Esophagus squamous epithelium (tissue), 5 donors: ENCODE results near the gene SDHAF2. TPM values are rescaled to one million over a fixed set of nuclear protein-coding genes. Genes with fewer than 3 reads are reported as not detected.

ENCODE experiments used
- DNase-seq: peaks from one replicate; lab custom pipeline; 2025; lab: John Stamatoyannopoulos, UW
- H3K27ac ChIP-seq, 4 donors: fragments of 200-600 bp; sonication (generic); one replicate each; pipeline ENCODE4 v1.5.1; 2016 to 2019; ENCODE audit warnings: mild to moderate bottlenecking in 1 of 4
- H3K27me3 ChIP-seq, 4 donors: fragments of 200-600 bp; sonication (generic); 1 replicate in 3 of 4; 2 replicates in 1 of 4; pipeline versions ENCODE4 v1.5.1 to v1.6.0; 2017 to 2021; ENCODE audit warnings: antibody characterized with exemption in 1 of 4
- H3K36me3 ChIP-seq, 3 donors: fragments of 200-600 bp; sonication (generic); one replicate each; pipeline ENCODE4 v1.5.1; 2016 to 2019
- H3K4me1 ChIP-seq, 3 donors: fragments of 200-600 bp; sonication (generic); one replicate each; pipeline ENCODE4 v1.5.1; 2017 to 2019
- H3K4me3 ChIP-seq, 4 donors: fragments of 200-600 bp; sonication (generic); 1 replicate in 3 of 4; 2 replicates in 1 of 4; pipeline ENCODE4 v1.5.1; 2016 to 2019; ENCODE audit warnings: mild to moderate bottlenecking in 2 of 4, moderate library complexity in 1 of 4
- H3K9me3 ChIP-seq, 3 donors: fragments of 200-600 bp; sonication (generic); one replicate each; pipeline ENCODE4 v1.5.1; 2016 to 2019
- POLR2A ChIP-seq, 4 donors: fragments of 450-650 bp; IDR thresholded peaks; one replicate each; pipeline ENCODE4 v1.6.1; 2017; ENCODE audit warnings: antibody characterized with exemption in 4 of 4, mild to moderate bottlenecking in 4 of 4, moderate library complexity in 3 of 4
- WGBS, 2 donors: methylation state at CpG; one replicate each; pipeline ENCODE4 v1.1.5; 2018; 5-methylcytosine and 5-hydroxymethylcytosine counted together
- intact Hi-C: fragments of 100-400 bp; cut with DNase I; formaldehyde crosslinking; loops from one replicate; pipeline ENCODE4 v1.15.0; 2022
- total RNA-seq, 4 donors: library from RNA; depleted of rRNA; stranded (reverse); fragments of >200 nt; gene quantifications; one replicate each; pipeline ENCODE4 v1.1.0, GENCODE V29; 2016
- TF ChIP-seq, protein P1 (sequence below), 6 experiments: fragments of 450-650 bp in 4 of 6; fragments of 200-600 bp in 2 of 6; sonication (generic) in 2 of 6; IDR thresholded peaks; one replicate each; pipeline ENCODE4 v1.5.1; 2016 to 2019; ENCODE audit warnings: antibody characterized with exemption in 6 of 6, mild to moderate bottlenecking in 4 of 6, moderate library complexity in 4 of 6
- donor health status: DM: yes; HTN: yes; CAD: no.

Gene SDHAF2
- total RNA-seq, 4 donors from 2014 or later = 26.0 to 62.9 (median 43.7) TPM

DNA sequence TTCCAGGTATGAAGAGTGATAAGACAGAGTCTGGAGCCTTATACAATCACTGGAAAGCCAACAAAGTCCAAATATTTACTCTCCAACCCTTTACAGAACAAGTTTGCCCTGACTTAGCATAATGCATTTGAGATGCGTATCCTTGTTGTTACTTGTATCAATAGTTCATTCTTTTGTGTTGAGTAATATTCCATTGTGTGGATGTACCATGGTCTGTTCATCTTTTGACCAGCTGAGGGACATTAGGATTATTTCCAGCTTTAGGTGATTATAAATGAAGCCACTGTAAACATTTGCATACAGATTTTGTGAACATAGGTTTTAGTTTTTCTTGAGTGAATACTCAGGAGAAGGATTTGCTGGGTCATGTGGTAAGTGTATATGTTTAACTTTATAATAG, 9.7 kb downstream of the SDHAF2 start:
- Histone ChIP-seq H3K4me1 (peaks cover 6 to 16% (median 11%) of the 10 kb centered on the region in 3 donors), H3K27me3 (no peaks in the 10 kb centered on the region), H3K36me3 (peaks cover 8 to 84% (median 41%) of the 10 kb centered on the region in 3 donors), H3K9me3 (no peaks in the 10 kb centered on the region), H3K4me3 (no peak overlapping the region), H3K27ac (no peak overlapping the region)
- WGBS, 2 donors = 95 to 100% methylated on average over 1 of the region's 1 CpG
- intact Hi-C loops = no loop called here
- TF ChIP-seq POLR2A (IDR thresholded peaks at IDR 0.05) = no peak
- TF ChIP-seq, protein P1, sequence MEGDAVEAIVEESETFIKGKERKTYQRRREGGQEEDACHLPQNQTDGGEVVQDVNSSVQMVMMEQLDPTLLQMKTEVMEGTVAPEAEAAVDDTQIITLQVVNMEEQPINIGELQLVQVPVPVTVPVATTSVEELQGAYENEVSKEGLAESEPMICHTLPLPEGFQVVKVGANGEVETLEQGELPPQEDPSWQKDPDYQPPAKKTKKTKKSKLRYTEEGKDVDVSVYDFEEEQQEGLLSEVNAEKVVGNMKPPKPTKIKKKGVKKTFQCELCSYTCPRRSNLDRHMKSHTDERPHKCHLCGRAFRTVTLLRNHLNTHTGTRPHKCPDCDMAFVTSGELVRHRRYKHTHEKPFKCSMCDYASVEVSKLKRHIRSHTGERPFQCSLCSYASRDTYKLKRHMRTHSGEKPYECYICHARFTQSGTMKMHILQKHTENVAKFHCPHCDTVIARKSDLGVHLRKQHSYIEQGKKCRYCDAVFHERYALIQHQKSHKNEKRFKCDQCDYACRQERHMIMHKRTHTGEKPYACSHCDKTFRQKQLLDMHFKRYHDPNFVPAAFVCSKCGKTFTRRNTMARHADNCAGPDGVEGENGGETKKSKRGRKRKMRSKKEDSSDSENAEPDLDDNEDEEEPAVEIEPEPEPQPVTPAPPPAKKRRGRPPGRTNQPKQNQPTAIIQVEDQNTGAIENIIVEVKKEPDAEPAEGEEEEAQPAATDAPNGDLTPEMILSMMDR (IDR thresholded peaks at IDR 0.05) = no peak
- no peak for DNase-seq

DNA sequence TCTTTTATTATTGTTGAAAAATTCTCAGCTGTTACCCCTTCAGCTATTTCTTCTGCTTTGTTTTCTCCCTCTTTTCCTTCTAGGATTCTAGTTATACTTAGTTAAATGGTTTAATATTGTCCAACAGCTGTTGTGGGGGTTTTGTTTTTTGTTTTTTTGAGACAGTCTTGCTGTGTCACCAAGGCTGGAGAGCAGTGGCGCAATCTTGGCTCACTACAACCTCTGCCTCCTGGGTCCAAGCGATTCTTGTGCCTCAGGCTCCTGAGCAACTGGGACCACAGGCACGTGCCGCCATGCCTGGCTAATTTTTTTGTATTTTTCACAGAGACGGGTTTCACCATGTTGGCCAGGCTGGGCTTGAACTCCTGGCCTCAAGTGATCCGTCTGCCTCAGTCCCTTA, 12.7 kb downstream of the SDHAF2 start:
- WGBS, 2 donors = 72 to 78% methylated on average over 6 of the region's 6 CpGs
- Histone ChIP-seq H3K27me3 (no peaks in the 10 kb centered on the region), H3K4me1 (peaks cover 4 to 9% (median 5%) of the 10 kb centered on the region in 3 donors), H3K4me3 (no peak overlapping the region), H3K9me3 (no peaks in the 10 kb centered on the region), H3K36me3 (peaks cover 11 to 100% (median 45%) of the 10 kb centered on the region in 3 donors), H3K27ac (no peak overlapping the region)
- DNase-seq = no peak
- intact Hi-C loops = no loop called here
- TF ChIP-seq, protein P1 (IDR thresholded peaks at IDR 0.05) = no peak
- TF ChIP-seq POLR2A (IDR thresholded peaks at IDR 0.05) = no peak

DNA sequence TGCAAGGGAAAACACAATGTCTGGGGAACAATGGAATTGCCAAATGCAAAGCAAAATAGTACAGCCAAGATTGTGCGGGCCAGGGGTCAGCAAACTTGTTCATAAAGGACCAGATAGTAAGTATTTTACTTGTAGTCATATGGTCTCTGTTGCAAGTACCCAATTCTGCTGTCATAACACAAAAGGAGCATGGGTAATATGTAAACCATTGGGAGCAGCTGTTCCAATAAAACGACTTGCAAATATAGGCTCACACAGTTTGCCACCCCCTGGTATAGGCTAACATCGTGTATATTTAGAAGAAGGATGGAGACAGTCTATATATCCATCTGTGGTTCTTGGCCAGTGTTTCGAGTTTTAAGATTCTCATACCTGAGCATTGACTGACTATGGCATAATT, 15.6 kb downstream of the SDHAF2 start:
- Histone ChIP-seq H3K36me3 (peaks cover 7 to 100% (median 18%) of the 10 kb centered on the region in 3 donors), H3K27me3 (no peaks in the 10 kb centered on the region), H3K4me1 (peaks cover 4 to 9% (median 5%) of the 10 kb centered on the region in 3 donors), H3K9me3 (no peaks in the 10 kb centered on the region), H3K4me3 (no peak overlapping the region), H3K27ac (peak overlapping the region in 2 of 4 donors; percentile 39 to 62)
- TF ChIP-seq POLR2A (IDR thresholded peaks at IDR 0.05) = no peak
- TF ChIP-seq, protein P1 (IDR thresholded peaks at IDR 0.05) = no peak
- no peak for DNase-seq
- intact Hi-C loops = loop anchor here (5.0 kb wide), 1 partner anchor 72 kb away; no protein-coding TSS in a partner anchor
- WGBS, 2 donors = 69 to 75% methylated on average over 4 of the region's 4 CpGs

DNA sequence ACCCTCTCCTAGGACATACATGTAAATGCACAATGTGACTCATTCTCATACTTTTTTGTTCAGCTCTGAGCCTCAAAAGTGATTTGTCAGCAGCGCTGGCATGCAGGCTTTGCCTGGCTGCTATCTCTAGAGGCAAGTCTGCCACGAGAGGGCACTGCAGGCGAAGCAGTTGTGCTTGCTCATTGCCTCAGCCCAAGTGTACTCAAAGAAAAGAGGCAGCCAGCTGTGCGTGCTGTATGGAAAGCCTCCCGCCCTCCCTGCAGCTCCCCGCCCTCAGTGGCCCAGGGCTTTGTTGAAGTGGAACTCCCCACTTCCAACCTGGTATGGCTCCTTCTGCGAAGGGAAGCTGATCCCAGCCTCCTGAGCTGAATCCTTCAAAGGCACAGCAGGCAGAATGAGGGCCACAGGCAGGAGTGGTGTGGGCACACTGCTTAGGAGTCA, 16.3 kb downstream of the SDHAF2 start:
- peak; percentile 6 for DNase-seq
- peaks cover 4 to 9% (median 5%) of the 10 kb centered on the region in 3 donors for H3K4me1 ChIP-seq
- no peak overlapping the region for H3K4me3 ChIP-seq
- peaks cover 7 to 100% (median 13%) of the 10 kb centered on the region in 3 donors for H3K36me3 ChIP-seq
- H3K27ac ChIP-seq = peak overlapping the region in 2 of 4 donors; percentile 30 to 62
- no peaks in the 10 kb centered on the region for H3K27me3 ChIP-seq
- TF ChIP-seq POLR2A (IDR thresholded peaks at IDR 0.05) = no peak
- TF ChIP-seq, protein P1 (IDR thresholded peaks at IDR 0.05) = peak; percentile 73 to 92 (median 76)
- WGBS, 2 donors = 0% methylated on average over 1 of the region's 7 CpGs; no CpG with 5 or more reads in 1 of the 2 donors
- H3K9me3 ChIP-seq = no peaks in the 10 kb centered on the region
- intact Hi-C loops = loop anchor here (5.0 kb wide), 1 partner anchor 71 kb away; no protein-coding TSS in a partner anchor
